Spinal cord (tissue), 10 donors: ENCODE measurements around the gene CREG1. TPM values are rescaled to one million over a fixed set of nuclear protein-coding genes. Genes with fewer than 3 reads are reported as not detected.
A peak's percentile ranks its signal among the peaks of the same experiment; 100 is the strongest.

Source experiments
- DNase-seq, 6 donors: peaks; one replicate each; pipeline versions ENCODE4 v3.0.0 to v3.0.0-alpha.2; 2013 to 2015; ENCODE audit warnings: low spot score in 6 of 6, low read depth in 4 of 6
- H3K27ac ChIP-seq: one replicate; pipeline ENCODE4 v1.5.1; 2013; ENCODE audit warnings: low read depth, low read length, control low read depth
- H3K27me3 ChIP-seq: one replicate; pipeline ENCODE4 v1.6.1; 2013; ENCODE audit warnings: low read length; ENCODE audit not compliant: control insufficient read depth, insufficient read depth
- H3K36me3 ChIP-seq: one replicate; pipeline ENCODE4 v1.6.1; 2013; ENCODE audit warnings: low read length; ENCODE audit not compliant: control insufficient read depth, insufficient read depth
- H3K4me1 ChIP-seq: one replicate; pipeline ENCODE4 v1.6.1; 2013; ENCODE audit warnings: low read length; ENCODE audit not compliant: control insufficient read depth, insufficient read depth
- H3K4me3 ChIP-seq: one replicate; pipeline ENCODE4 v1.5.1; 2013; ENCODE audit warnings: low read depth, low read length, control low read depth
- H3K9me3 ChIP-seq: one replicate; pipeline ENCODE4 v1.6.1; 2013; ENCODE audit warnings: low read length; ENCODE audit not compliant: control insufficient read depth, insufficient read depth
- WGBS: methylation state at CpG from one replicate; pipeline ENCODE4 v1.1.5; 2013; ENCODE audit warnings: missing lambda C conversion rate; ENCODE audit not compliant: insufficient coverage; 5-methylcytosine and 5-hydroxymethylcytosine counted together
- polyA plus RNA-seq, 2 donors: library from polyadenylated mRNA; unstranded; fragments of 120-200 nt; gene quantifications; one replicate each; pipeline ENCODE4 v1.2.1, GENCODE V29; 2013; ENCODE audit not compliant: insufficient read length in 2 of 2
- total RNA-seq, 2 donors: library from RNA; depleted of rRNA in 1 of 2; stranded (reverse); fragments of 120-200 nt in 1 of 2; fragments of >200 nt in 1 of 2; gene quantifications; one replicate each; pipeline versions ENCODE4 v1.2.3 to v1.2.4, GENCODE V29; 2013 to 2014
- donor health status: healthy.

The CREG1 gene
- total and polyA plus RNA-seq, 4 donors, result 68.6 to 82.1 (median 73.5) TPM

DNA sequence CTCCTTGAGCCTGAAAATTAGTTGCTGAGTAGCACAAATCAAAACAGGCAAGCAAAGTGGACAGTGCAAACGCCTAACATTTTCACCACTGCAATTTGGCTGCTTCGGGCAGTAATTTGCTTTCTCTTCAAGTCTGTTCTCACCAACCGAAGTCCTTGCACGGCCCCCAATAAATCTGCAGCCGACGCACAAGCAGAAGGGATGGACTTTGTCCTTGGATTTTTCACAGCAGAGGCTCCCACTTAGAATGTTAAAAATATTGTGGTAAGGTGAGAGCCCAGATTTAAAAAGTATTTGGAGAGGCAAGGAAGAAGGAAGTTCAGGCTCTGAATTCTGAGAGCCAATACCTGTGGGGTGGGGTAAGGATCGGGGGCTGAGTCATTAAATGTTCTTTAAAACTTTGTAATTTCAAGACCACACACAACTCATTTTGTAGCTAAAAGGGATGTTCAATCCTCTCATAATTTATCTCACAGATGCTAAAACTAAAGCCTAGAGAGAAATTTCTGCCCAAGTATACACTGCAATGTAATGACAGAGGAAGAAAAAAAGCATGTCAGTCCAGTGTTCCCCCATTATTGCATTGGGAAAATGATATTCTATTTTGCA lies 41.4 kb downstream of the CREG1 start:
- DNase-seq, result peak in 1 of 6 donors; percentile 67
- 22% methylated on average over 6 of the region's 7 CpGs for WGBS
- no peaks in the 10 kb centered on the region for H3K9me3 ChIP-seq
- no peaks in the 10 kb centered on the region for H3K27me3 ChIP-seq
- H3K36me3 ChIP-seq, result no peaks in the 10 kb centered on the region
- no peak overlapping the region for H3K4me3 ChIP-seq
- no peak overlapping the region for H3K27ac ChIP-seq
- peaks cover 7% of the 10 kb centered on the region for H3K4me1 ChIP-seq

DNA sequence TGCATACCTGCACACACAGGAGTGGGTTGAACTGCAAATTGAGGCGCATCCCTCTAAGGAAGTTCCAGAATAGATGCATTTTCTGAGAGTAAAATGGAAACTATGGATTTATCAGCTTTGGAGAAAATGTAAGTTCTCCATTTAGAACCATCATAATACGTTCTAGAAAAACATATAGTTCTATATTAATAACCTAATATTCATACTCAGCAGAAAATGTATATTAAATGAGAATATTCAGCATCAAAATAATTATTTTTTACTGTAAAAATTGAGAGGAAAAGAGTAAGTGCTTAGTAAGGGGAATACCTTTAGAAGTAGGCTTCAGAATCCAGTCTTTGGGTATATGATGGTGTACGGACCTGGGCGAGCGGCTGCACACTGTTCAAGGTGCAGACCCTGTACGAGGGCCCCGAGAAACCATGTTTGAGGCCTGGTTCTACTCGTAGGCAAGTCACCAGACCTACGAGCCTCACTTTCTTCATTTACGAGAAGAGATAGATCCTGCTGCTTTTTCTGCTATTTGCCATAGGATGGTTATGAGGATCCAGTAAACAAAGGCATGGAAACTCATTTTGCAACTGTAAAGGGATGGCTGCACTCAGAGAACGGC lies 42.1 kb downstream of the CREG1 start:
- Histone ChIP-seq H3K27ac (no peak overlapping the region), H3K36me3 (no peaks in the 10 kb centered on the region), H3K27me3 (no peaks in the 10 kb centered on the region), H3K4me1 (peaks cover 7% of the 10 kb centered on the region), H3K9me3 (no peaks in the 10 kb centered on the region), H3K4me3 (no peak overlapping the region)
- DNase-seq, result no peak
- WGBS, result 93% methylated on average over 8 of the region's 11 CpGs

DNA sequence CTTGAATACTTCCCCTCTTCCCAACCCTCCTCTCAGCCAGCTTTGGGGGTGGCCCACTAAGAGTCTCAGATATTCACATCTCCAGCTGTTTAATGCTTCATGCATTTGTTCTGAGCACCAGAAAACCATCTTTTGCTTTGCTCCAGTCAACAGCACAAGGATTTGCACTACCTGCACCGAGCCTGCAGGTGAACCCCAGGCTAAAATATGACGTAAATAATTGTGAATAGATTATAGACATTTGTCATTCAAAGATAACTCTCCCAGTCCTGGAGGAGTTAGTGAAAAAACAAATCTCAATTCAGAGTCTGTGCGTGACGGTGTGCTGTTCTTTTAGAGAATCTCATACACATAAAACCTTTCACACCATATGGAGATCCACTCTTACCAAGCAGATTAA lies 42.7 kb downstream of the CREG1 start:
- Histone ChIP-seq H3K27me3 (no peaks in the 10 kb centered on the region), H3K9me3 (no peaks in the 10 kb centered on the region), H3K36me3 (no peaks in the 10 kb centered on the region), H3K27ac (no peak overlapping the region), H3K4me3 (no peak overlapping the region), H3K4me1 (peaks cover 7% of the 10 kb centered on the region)
- WGBS, result no CpG with 5 or more reads among the region's 4 CpGs
- peak in 1 of 6 donors; percentile 29 for DNase-seq

DNA sequence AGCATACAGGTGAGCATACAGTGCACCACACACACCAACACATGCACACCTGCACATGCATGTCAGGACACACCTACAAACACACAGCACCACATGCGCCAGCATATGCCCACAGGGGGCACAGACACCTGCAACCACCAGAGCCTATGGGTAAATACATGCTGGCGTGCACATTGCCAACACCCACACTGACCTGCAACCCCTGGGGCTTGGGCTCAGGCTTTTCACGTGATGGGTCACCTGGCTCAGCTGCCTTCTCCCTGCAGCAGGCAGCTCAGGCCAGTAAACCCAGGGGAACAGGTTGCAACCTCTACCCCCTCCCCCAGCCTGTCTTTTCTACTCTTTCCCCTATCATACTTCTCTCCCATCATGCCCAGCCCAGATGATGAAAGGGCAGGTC lies 43.3 kb downstream of the CREG1 start:
- H3K27ac ChIP-seq, result no peak overlapping the region
- H3K27me3 ChIP-seq, result no peaks in the 10 kb centered on the region
- no peak overlapping the region for H3K4me3 ChIP-seq
- 86% methylated on average over 3 of the region's 3 CpGs for WGBS
- no peaks in the 10 kb centered on the region for H3K36me3 ChIP-seq
- H3K9me3 ChIP-seq, result no peaks in the 10 kb centered on the region
- H3K4me1 ChIP-seq, result peaks cover 7% of the 10 kb centered on the region
- DNase-seq, result no peak

DNA sequence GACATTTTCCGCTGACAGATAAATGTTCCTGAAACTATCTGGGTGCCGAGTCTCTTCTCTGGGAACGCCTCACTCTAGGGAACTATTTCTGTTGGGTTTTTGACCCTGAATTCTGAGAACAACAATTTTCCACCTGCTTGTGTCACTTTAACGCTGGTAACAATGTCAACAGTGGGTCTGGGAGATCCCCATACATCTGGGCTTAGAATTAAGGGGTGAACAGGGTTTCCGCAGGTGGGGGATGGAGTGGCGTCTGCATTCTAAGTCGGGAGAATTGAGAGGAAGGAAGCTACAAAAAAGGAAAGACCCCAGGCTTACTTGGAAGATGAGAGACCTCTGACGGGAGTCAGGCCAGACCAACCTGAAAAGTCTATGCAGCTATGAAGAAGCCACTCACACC lies 44.0 kb downstream of the CREG1 start:
- Histone ChIP-seq H3K4me3 (no peak overlapping the region), H3K27ac (no peak overlapping the region), H3K36me3 (no peaks in the 10 kb centered on the region), H3K27me3 (no peaks in the 10 kb centered on the region), H3K9me3 (no peaks in the 10 kb centered on the region), H3K4me1 (peaks cover 7% of the 10 kb centered on the region)
- 91% methylated on average over 8 of the region's 8 CpGs for WGBS
- DNase-seq, result no peak

DNA sequence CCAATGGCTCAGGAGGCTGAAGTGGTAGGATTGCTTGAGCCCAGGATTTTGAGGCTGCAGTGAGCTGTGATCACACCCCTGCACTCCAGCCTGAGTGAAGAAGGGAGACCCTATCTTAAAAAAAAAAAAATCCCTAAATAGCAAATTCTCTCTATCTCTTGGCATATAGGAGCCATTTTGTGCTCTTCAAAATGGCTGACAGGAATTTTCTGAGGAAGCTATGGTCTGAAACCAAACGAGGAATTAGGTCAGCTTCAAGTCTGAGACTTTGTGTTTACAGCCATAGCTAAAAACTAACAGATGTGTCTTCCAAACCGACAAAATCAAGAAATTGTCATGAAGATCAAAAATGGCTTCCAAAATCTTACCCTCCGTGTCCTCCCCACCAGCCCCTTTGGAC lies 45.8 kb downstream of the CREG1 start:
- 89% methylated on average over 3 of the region's 3 CpGs for WGBS
- peaks cover 7% of the 10 kb centered on the region for H3K4me1 ChIP-seq
- H3K9me3 ChIP-seq, result no peaks in the 10 kb centered on the region
- no peak overlapping the region for H3K27ac ChIP-seq
- no peak overlapping the region for H3K4me3 ChIP-seq
- H3K36me3 ChIP-seq, result no peaks in the 10 kb centered on the region
- no peak for DNase-seq
- no peaks in the 10 kb centered on the region for H3K27me3 ChIP-seq

DNA sequence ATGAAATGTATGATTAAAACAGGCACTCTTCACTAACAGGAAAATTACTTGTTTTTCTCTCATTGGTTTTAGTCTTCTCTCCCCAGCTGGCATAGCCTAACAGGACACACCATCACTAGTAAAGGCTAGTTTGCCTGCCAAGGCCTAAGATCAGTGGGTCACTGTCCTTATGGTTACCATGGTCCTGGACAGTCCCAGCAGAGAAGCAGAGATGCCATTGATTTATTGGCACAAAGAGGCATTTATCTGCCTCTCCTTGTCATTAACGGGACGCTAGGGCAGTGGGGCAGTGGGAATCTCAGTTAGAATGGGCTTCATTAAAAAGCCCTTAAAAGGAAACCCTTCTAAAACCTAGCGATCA lies 49.1 kb downstream of the CREG1 start:
- Histone ChIP-seq H3K9me3 (no peaks in the 10 kb centered on the region), H3K27ac (no peak overlapping the region), H3K4me3 (no peak overlapping the region), H3K27me3 (no peaks in the 10 kb centered on the region), H3K36me3 (no peaks in the 10 kb centered on the region), H3K4me1 (peaks cover 5% of the 10 kb centered on the region)
- WGBS, result no CpG with 5 or more reads among the region's 3 CpGs
- no peak for DNase-seq

DNA sequence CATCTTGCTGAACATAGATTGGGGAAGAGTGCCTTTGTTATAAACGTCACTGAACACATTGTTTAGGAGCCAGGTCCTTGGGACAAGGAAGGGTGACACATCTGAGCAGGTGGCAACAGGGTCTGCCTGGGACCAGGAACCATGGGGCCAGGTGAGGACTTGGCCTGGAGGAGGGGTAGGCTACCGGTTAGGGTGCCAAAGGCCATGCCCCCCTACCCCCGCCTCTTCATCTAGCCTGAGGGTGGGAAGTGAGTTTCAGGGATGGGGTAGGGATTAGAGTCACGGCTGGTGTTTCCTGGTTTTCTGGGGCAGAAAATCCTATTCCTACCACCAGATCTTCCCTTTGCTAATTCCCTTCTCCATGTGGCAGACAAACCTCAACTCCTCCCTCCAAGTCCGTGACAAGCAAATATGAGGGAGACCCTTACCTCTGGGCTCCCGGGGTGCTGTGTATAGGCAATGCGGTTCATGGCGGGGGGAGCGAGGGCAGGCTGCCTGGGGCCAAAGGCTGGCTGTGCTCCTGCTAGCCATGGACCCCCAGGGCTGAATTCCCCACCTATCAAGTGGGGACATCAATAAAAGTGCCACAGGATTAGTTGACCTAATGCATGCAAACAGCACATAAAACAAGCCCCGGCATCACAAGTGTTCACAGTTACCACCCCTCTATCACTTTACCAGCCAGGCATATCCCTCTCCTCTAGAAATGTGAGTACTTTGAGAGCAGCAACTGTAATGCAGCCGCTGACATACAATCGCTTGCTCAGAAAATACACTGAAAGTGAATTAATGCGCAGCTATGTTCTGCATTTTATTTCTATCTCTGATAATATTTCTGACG lies 49.7 kb downstream of the CREG1 start:
- no peaks in the 10 kb centered on the region for H3K27me3 ChIP-seq
- H3K4me1 ChIP-seq, result peaks cover 5% of the 10 kb centered on the region
- H3K36me3 ChIP-seq, result no peaks in the 10 kb centered on the region
- H3K27ac ChIP-seq, result no peak overlapping the region
- H3K4me3 ChIP-seq, result no peak overlapping the region
- 64% methylated on average over 6 of the region's 14 CpGs for WGBS
- H3K9me3 ChIP-seq, result no peaks in the 10 kb centered on the region
- DNase-seq, result peak in 1 of 6 donors; percentile 49

DNA sequence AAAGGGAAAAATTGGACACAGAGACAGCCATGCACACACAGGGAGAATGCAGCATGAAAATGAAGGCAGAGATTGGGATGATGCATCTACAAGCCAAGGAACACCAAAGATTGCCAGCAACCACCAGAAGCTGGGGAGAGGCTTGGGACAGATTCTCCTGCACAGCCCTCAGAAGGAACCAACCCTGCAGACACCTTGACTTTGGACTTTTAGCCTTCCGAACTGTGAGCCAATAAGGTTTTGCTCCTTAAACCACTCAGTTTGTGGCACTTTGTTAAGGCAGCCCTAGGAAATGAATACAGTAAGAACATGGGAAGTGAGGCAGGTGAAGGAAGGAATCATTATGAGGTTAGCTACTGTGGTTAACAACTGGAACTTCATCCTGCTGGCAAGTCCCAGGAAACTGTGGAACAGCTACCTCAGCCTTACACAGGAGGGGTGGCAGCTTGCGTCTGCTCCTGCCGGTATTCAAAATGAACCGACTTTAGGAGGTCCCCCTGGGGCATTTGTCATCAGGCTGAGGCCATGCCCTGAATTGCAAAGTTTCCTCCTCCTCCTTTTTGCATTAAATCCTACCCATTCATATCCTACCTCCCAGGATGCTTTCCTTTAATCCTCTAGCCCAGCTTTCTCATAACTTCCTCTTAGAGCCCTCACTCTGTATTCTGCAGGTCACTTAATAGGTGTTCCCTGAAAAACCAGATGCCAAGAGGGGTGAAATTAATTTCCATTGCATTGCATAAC lies 50.7 kb downstream of the CREG1 start:
- Histone ChIP-seq H3K27ac (no peak overlapping the region), H3K27me3 (no peaks in the 10 kb centered on the region), H3K4me3 (no peak overlapping the region), H3K9me3 (no peaks in the 10 kb centered on the region), H3K4me1 (peaks cover 5% of the 10 kb centered on the region), H3K36me3 (no peaks in the 10 kb centered on the region)
- DNase-seq, result no peak
- WGBS, result 50% methylated on average over 4 of the region's 4 CpGs
